Stimulated activated naive CD8-positive, alpha-beta T cell treated with anti-CD3 and anti-CD28 coated beads, Interleukin-15, Interleukin-2, amounts not matched to agents 100 ng/mL and 50 ng/mL, for 24 hours (primary cell): ENCODE data around the gene SUPT3H.
A peak's percentile ranks its signal among the peaks of the same experiment; 100 is the strongest.

ENCODE experiments used
- H3K27ac Mint-ChIP-seq: one replicate; pipeline ENCODE4 v1.8.0; 2021; ENCODE audit warnings: mild to moderate bottlenecking, mixed read lengths
- H3K27me3 Mint-ChIP-seq: one replicate; pipeline ENCODE4 v1.8.0; 2021; ENCODE audit warnings: mixed read lengths
- H3K36me3 Mint-ChIP-seq: one replicate; pipeline ENCODE4 v1.8.0; 2021; ENCODE audit warnings: low read depth, mixed read lengths
- H3K4me1 Mint-ChIP-seq: one replicate; pipeline ENCODE4 v1.8.0; 2021; ENCODE audit warnings: low read depth, mixed read lengths
- H3K4me3 Mint-ChIP-seq: one replicate; pipeline ENCODE4 v1.8.0; 2021; ENCODE audit warnings: mild to moderate bottlenecking, mixed read lengths
- H3K9me3 Mint-ChIP-seq: one replicate; pipeline ENCODE4 v1.8.0; 2021; ENCODE audit warnings: mixed read lengths

The SUPT3H gene

GRCh38 chr6:44974511-44974910, 403.2 kb downstream of the SUPT3H start:
- H3K36me3 Mint-ChIP-seq: peaks cover 32% of the 10 kb centered on the region
- H3K9me3 Mint-ChIP-seq: peaks cover 23% of the 10 kb centered on the region
- peaks cover 60% of the 10 kb centered on the region for H3K4me1 Mint-ChIP-seq
- no peak overlapping the region for H3K4me3 Mint-ChIP-seq
- no peaks in the 10 kb centered on the region for H3K27me3 Mint-ChIP-seq
- H3K27ac Mint-ChIP-seq: peak overlapping the region; percentile 18

DNA sequence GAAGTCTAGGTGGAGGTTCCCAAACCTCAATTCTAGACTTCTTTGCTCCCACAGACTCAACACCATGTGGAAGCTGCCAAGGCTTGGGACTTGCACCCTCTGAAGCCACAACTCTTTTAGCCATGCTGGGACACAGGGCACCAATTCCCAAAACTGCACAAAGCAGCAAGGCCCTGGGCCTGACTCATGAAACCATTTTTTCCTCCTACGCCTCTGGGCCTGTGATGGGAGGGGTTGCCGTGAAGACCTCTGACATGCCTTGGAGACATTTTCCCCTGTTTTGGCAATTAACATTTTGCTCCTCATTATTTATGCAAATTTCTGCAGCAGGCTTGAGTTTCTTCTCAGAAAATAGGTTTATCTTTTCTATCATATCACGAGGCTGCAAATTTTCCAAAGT, 405.0 kb downstream of the SUPT3H start:
- no peak overlapping the region for H3K27ac Mint-ChIP-seq
- no peak overlapping the region for H3K4me3 Mint-ChIP-seq
- peaks cover 56% of the 10 kb centered on the region for H3K4me1 Mint-ChIP-seq
- peaks cover 32% of the 10 kb centered on the region for H3K36me3 Mint-ChIP-seq
- no peaks in the 10 kb centered on the region for H3K27me3 Mint-ChIP-seq
- peaks cover 23% of the 10 kb centered on the region for H3K9me3 Mint-ChIP-seq

- H3K36me3 Mint-ChIP-seq: peaks cover 30% of the 10 kb centered on the region
- H3K4me1 Mint-ChIP-seq: peaks cover 43% of the 10 kb centered on the region
- peaks cover 23% of the 10 kb centered on the region for H3K9me3 Mint-ChIP-seq
- H3K27me3 Mint-ChIP-seq: no peaks in the 10 kb centered on the region
- no peak overlapping the region for H3K27ac Mint-ChIP-seq
- no peak overlapping the region for H3K4me3 Mint-ChIP-seq
Observed at GRCh38 chr6:44969446-44970185, 408.1 kb downstream of the SUPT3H start.

- H3K27ac Mint-ChIP-seq: no peak overlapping the region
- H3K9me3 Mint-ChIP-seq: peaks cover 6% of the 10 kb centered on the region
- H3K27me3 Mint-ChIP-seq: no peaks in the 10 kb centered on the region
- H3K36me3 Mint-ChIP-seq: peaks cover 11% of the 10 kb centered on the region
- peaks cover 38% of the 10 kb centered on the region for H3K4me1 Mint-ChIP-seq
- H3K4me3 Mint-ChIP-seq: no peak overlapping the region
Observed at GRCh38 chr6:44967481-44967880, 410.3 kb downstream of the SUPT3H start.

- H3K36me3 Mint-ChIP-seq: peaks cover 5% of the 10 kb centered on the region
- peak overlapping the region; percentile 38 for H3K27ac Mint-ChIP-seq
Observed at GRCh38 chr6:44966449-44967092, 411.2 kb downstream of the SUPT3H start.

DNA sequence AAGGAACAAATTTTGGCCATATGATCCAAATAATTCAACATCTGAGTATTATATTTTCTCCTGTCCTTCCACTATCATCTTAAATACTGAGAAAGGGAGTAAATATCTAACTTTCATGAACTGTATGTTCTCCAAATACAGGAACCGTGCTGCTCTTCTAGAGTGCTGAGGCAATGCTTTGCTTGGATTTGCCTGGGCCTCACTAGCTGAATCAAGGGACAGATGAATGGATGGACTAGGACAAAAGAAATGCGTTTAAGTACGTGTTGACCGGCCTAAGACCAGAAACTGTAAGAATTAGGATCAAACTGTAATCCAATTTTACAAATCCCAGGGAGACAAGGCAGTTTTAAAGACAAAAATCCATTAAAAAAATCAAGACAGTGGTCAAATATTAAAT, 412.0 kb downstream of the SUPT3H start:
- Mint-ChIP-seq H3K36me3 (peaks cover 3% of the 10 kb centered on the region), H3K9me3 (no peaks in the 10 kb centered on the region), H3K4me3 (no peak overlapping the region), H3K4me1 (peaks cover 46% of the 10 kb centered on the region), H3K27ac (no peak overlapping the region), H3K27me3 (no peaks in the 10 kb centered on the region)

More at GRCh38 chr6:44966449-44967092, 411.2 kb downstream of the SUPT3H start:
- H3K27me3 Mint-ChIP-seq: no peaks in the 10 kb centered on the region
- H3K4me3 Mint-ChIP-seq: no peak overlapping the region
- peaks cover 44% of the 10 kb centered on the region for H3K4me1 Mint-ChIP-seq
- peaks cover 3% of the 10 kb centered on the region for H3K9me3 Mint-ChIP-seq

DNA sequence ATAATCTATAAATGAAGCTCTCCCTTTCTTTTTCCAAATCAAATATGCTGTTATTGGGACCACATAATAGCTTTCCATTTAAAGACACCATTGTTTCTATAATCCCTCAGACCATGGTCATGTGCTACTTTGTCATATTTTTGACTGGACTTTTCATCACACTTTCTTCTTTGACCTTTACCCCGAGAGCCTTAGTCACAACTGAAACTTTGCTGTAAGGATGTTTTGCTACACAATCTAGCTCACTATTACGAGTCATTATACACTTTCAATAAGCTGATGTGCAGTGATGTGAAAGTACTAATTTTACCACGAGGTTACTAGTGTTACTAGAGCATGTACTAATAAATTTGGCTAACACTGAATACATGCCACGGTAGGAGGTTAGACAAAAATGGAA, 416.8 kb downstream of the SUPT3H start:
- Mint-ChIP-seq H3K4me1 (peaks cover 20% of the 10 kb centered on the region), H3K9me3 (peaks cover 4% of the 10 kb centered on the region), H3K4me3 (no peak overlapping the region), H3K27me3 (no peaks in the 10 kb centered on the region), H3K36me3 (peaks cover 8% of the 10 kb centered on the region), H3K27ac (peak overlapping the region; percentile 91)

DNA sequence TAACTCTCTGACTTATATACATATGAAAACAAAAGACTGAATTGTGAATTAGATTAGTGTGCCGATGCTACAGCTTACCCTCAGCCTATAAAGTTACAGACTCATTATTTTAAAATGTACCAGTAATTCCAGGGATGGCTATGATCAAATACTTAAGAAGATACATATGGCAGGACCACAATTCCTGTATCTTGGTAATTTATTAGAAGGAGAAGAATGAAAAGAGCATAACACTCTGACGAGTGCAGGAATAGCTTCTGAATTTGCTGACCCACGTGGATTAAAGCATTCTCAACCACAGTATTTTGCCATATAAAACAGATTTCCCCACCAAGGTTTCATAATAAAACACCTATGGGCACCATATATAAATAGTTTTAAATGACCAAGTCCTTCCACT, 418.1 kb downstream of the SUPT3H start:
- Mint-ChIP-seq H3K27me3 (no peaks in the 10 kb centered on the region), H3K9me3 (peaks cover 6% of the 10 kb centered on the region), H3K36me3 (peaks cover 10% of the 10 kb centered on the region), H3K4me1 (peaks cover 20% of the 10 kb centered on the region), H3K4me3 (no peak overlapping the region), H3K27ac (no peak overlapping the region)

DNA sequence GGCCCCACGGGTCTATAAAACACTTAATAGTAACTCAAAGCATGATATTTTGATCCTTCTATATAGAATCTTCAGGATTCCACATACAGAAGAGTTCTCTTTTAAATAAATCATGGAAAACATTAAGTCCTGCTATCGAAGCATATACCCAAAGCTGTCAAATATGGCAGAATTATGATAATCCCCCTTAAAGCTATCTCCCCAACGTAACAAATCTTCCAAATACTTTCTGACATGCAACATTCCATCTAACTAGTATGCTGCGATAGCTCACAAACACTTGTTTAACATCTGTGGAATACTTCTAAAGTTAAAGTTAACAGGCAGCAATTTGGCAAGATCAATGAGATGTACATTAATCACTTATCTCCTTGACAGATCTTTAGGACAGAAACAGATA, 420.6 kb downstream of the SUPT3H start:
- Mint-ChIP-seq H3K9me3 (peaks cover 11% of the 10 kb centered on the region), H3K27ac (no peak overlapping the region), H3K36me3 (peaks cover 29% of the 10 kb centered on the region), H3K4me1 (peaks cover 17% of the 10 kb centered on the region), H3K27me3 (no peaks in the 10 kb centered on the region), H3K4me3 (no peak overlapping the region)

GRCh38 chr6:44956396-44956795, 421.3 kb downstream of the SUPT3H start:
- no peak overlapping the region for H3K4me3 Mint-ChIP-seq
- peaks cover 11% of the 10 kb centered on the region for H3K9me3 Mint-ChIP-seq
- no peaks in the 10 kb centered on the region for H3K27me3 Mint-ChIP-seq
- peaks cover 14% of the 10 kb centered on the region for H3K4me1 Mint-ChIP-seq
- H3K27ac Mint-ChIP-seq: no peak overlapping the region
- H3K36me3 Mint-ChIP-seq: peaks cover 37% of the 10 kb centered on the region

DNA sequence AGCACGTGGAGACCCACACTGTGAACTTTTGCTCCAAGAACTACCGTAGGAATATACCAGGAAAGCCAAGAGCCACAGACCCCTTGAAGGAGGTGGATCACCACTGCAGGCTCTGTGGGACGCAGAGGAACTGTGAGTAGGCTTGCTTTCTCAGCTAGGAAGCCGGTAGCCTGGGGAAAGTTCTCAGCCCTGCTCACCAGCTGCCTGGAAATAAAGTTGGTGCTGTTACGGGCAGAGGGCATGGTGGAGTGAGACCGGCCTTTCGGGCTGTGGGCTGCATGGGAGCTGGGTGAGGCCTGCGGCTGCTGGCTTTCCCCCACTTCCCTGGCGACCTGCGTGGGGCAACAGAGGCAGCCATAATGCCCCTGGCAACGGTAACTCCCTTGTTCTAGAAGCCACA, 422.6 kb downstream of the SUPT3H start:
- Mint-ChIP-seq H3K27me3 (no peaks in the 10 kb centered on the region), H3K27ac (no peak overlapping the region), H3K4me3 (no peak overlapping the region), H3K36me3 (peaks cover 43% of the 10 kb centered on the region), H3K4me1 (peaks cover 13% of the 10 kb centered on the region), H3K9me3 (peaks cover 11% of the 10 kb centered on the region)

DNA sequence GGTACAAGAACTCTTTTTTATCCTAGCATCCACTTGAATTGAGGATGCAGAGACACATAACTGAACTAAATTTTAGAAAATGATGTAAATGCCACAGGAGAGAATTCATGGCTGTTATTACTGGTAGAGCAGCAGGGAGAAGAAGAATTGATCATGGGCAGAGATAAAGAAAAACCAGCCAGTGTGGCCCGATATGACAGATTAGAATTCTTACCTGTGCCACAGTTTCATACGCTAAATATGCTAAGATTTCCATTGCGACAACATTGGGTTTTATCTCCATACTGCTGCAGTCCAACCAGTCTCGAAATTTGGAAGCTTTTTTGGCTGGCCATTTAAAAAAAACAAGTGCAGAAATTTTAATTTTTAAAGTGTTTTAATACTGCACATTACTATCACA, 423.5 kb downstream of the SUPT3H start:
- H3K4me1 Mint-ChIP-seq: peaks cover 13% of the 10 kb centered on the region
- no peak overlapping the region for H3K4me3 Mint-ChIP-seq
- H3K9me3 Mint-ChIP-seq: peaks cover 11% of the 10 kb centered on the region
- H3K36me3 Mint-ChIP-seq: peaks cover 51% of the 10 kb centered on the region
- no peaks in the 10 kb centered on the region for H3K27me3 Mint-ChIP-seq
- H3K27ac Mint-ChIP-seq: no peak overlapping the region

DNA sequence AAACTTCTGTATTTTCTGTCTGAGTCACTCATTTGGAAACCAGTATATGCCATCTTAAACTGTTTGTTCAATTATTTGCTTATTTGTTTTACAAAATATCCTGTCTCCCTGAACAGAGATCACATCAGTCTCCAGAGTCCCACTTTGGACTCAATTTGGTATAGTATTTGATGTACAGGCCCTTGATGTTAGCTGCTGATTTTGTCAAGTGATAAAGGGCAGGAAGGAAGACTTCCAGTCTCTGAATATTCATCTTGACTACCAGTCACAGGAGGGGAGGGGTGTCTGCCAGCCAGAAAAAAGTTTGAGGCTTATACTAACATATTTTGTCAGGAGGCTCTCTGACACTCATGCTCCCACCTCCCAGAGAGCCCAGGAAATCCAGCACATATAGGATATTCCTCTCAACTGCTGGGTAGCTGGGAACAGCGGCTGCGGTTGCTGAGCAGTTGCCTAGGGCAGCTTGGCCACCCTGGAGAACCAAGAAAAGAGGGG, 426.4 kb downstream of the SUPT3H start:
- H3K36me3 Mint-ChIP-seq: peaks cover 67% of the 10 kb centered on the region

DNA sequence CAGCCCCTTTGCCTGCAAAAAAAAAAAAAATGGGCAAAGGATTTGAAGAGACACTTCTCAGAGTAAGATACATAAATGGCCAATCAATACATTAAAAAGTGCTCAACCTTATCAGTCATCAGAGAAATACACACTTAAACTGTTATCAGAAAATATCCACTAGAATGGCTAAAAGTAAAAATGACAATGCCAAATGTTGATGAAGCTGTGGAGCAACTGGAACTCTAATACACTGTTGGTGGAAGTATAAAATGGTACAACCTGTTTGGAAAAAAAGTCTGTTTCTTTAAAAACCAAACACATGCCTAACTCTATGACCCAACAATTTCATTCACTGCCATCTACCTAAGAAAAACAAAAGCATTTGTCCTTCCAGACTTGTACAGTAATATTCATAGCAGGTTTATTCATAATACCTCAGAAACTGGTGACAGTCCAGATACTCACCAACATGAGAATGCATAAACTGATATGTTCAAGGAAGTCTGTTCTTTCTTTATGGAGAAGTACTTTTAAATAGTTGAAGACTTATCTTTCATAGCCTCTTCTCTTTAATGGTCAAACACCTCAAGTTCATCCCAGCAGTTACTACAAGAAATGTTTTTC, 428.0 kb downstream of the SUPT3H start:
- H3K27me3 Mint-ChIP-seq: no peaks in the 10 kb centered on the region
- peaks cover 13% of the 10 kb centered on the region for H3K4me1 Mint-ChIP-seq
- peaks cover 78% of the 10 kb centered on the region for H3K36me3 Mint-ChIP-seq
- H3K9me3 Mint-ChIP-seq: peaks cover 19% of the 10 kb centered on the region
- no peak overlapping the region for H3K4me3 Mint-ChIP-seq
- H3K27ac Mint-ChIP-seq: no peak overlapping the region

More for the DNA sequence above, 426.4 kb downstream of the SUPT3H start:
- H3K27me3 Mint-ChIP-seq: no peaks in the 10 kb centered on the region
- peaks cover 9% of the 10 kb centered on the region for H3K9me3 Mint-ChIP-seq
- no peak overlapping the region for H3K27ac Mint-ChIP-seq
- H3K4me1 Mint-ChIP-seq: peaks cover 13% of the 10 kb centered on the region
- H3K4me3 Mint-ChIP-seq: no peak overlapping the region

DNA sequence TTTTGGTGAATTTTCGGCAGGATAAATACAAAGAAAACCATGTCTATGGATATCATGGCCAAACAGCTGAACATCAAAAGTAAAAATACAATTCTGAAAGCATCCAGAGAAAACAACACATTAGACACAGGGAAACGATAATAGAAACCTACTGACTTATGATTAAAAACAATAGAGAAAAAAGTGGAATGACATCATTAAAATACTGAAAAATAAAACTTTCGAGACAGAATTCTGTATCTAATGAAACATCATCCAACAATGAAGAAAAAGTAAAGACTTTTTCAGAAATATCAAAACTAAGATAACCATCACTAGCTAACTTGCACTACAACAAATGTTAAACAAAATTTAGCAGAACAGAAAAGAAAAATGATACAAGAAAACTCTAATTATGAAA, 434.2 kb downstream of the SUPT3H start:
- peaks cover 66% of the 10 kb centered on the region for H3K36me3 Mint-ChIP-seq
- no peaks in the 10 kb centered on the region for H3K27me3 Mint-ChIP-seq
- H3K9me3 Mint-ChIP-seq: peaks cover 41% of the 10 kb centered on the region
- H3K4me3 Mint-ChIP-seq: no peak overlapping the region
- H3K27ac Mint-ChIP-seq: no peak overlapping the region
- peaks cover 30% of the 10 kb centered on the region for H3K4me1 Mint-ChIP-seq
